HEK293 (cell line): Measurements from ENCODE around the gene MRTFA.
"Not testable (repeated sequence)": the region's sequence is repeated elsewhere in the genome, so short reads cannot be mapped to it uniquely, and the experiment has no call there.

Experiments used
- CTCF ChIA-PET: fragments of 350-600 bp; formaldehyde crosslinking; extraction: SDS; loops from one replicate; lab custom pipeline; 2021; ENCODE audit warnings: antibody characterized with exemption; lab: Yijun Ruan, JAX
- POLR2A ChIA-PET: fragments of 300-600 bp; formaldehyde crosslinking; extraction: SDS; loops from one replicate; lab custom pipeline; 2020; ENCODE audit warnings: antibody characterized with exemption, inconsistent platforms; lab: Yijun Ruan, JAX
- H3K27ac ChIP-seq: fragments of 200-500 bp; sonication (Bioruptor generic); 2 replicates; pipeline ENCODE4 v1.5.1; 2014; ENCODE audit warnings: low read depth, low read length, control low read depth, inconsistent platforms; ENCODE audit errors: extremely low read depth
- H3K36me3 ChIP-seq, 2 experiments: fragments of 200-500 bp in 1 of 2; sonication (Bioruptor generic) in 1 of 2; 1 replicate in 1 of 2; 2 replicates in 1 of 2; pipeline ENCODE4 v1.5.1; 2014 to 2017; ENCODE audit warnings: inconsistent platforms in 2 of 2, low read length in 2 of 2; ENCODE audit not compliant: control insufficient read depth in 2 of 2, insufficient read depth in 1 of 2
- H3K4me1 ChIP-seq: fragments of 200-500 bp; sonication (Bioruptor generic); 2 replicates; pipeline ENCODE4 v1.5.1; 2014; ENCODE audit warnings: mild to moderate bottlenecking, low read length, inconsistent platforms; ENCODE audit not compliant: control insufficient read depth, insufficient read depth
- H3K4me3 ChIP-seq: 2 replicates; pipeline ENCODE4 v1.5.1; 2011; ENCODE audit warnings: low read depth, mild to moderate bottlenecking, control low read depth, low read length, moderate library complexity
- H3K9me3 ChIP-seq: fragments of 200-500 bp; sonication (Bioruptor generic); 2 replicates; pipeline ENCODE4 v1.5.1; 2014; ENCODE audit warnings: low read depth, low read length, inconsistent platforms; ENCODE audit not compliant: control insufficient read depth, insufficient read depth
- HOXC10 ChIP-seq: sonication (generic); formaldehyde crosslinking; IDR thresholded peaks from 2 replicates; pipeline ENCODE4 v1.8.1; 2023; ENCODE audit warnings: mild to moderate bottlenecking, missing genetic modification reagents
- MZF1 ChIP-seq: fragments of 450-650 bp; formaldehyde crosslinking; IDR thresholded peaks from 2 replicates; pipeline ENCODE4 v1.5.1; 2017; ENCODE audit warnings: missing biosample characterization, missing genetic modification characterization, borderline replicate concordance
- OSR2 ChIP-seq: fragments of 450-650 bp; formaldehyde crosslinking; IDR thresholded peaks from 2 replicates; pipeline ENCODE4 v1.5.1; 2016; ENCODE audit warnings: missing biosample characterization, missing genetic modification characterization
- PRDM6 ChIP-seq: fragments of 450-650 bp; formaldehyde crosslinking; IDR thresholded peaks from 2 replicates; pipeline ENCODE4 v1.5.1; 2017; ENCODE audit warnings: missing biosample characterization, missing genetic modification characterization
- SCRT1 ChIP-seq: fragments of 450-650 bp; formaldehyde crosslinking; IDR thresholded peaks from 2 replicates; pipeline ENCODE4 v1.5.1; 2016; ENCODE audit warnings: missing biosample characterization, missing genetic modification characterization, borderline replicate concordance
- ZNF121 ChIP-seq: fragments of 450-650 bp; formaldehyde crosslinking; IDR thresholded peaks from 2 replicates; pipeline ENCODE4 v1.5.1; 2016; ENCODE audit warnings: missing biosample characterization, missing genetic modification characterization
- ZNF140 ChIP-seq: fragments of 450-650 bp; formaldehyde crosslinking; IDR thresholded peaks from 2 replicates; pipeline ENCODE4 v1.5.1; 2016; ENCODE audit warnings: missing biosample characterization, missing genetic modification characterization
- ZNF146 ChIP-seq: fragments of 450-650 bp; formaldehyde crosslinking; IDR thresholded peaks from 2 replicates; pipeline ENCODE4 v1.5.1; 2016; ENCODE audit warnings: missing biosample characterization, missing genetic modification characterization
- ZNF155 ChIP-seq: fragments of 450-650 bp; formaldehyde crosslinking; IDR thresholded peaks from 2 replicates; pipeline ENCODE4 v1.5.1; 2016; ENCODE audit warnings: missing biosample characterization, missing genetic modification characterization
- ZNF2 ChIP-seq: fragments of 450-650 bp; formaldehyde crosslinking; IDR thresholded peaks from 2 replicates; pipeline ENCODE4 v1.5.1; 2016; ENCODE audit warnings: missing biosample characterization, missing genetic modification characterization
- ZNF24 ChIP-seq: fragments of 450-650 bp; formaldehyde crosslinking; IDR thresholded peaks from 2 replicates; pipeline ENCODE4 v1.5.1; 2016; ENCODE audit warnings: missing biosample characterization, missing genetic modification characterization
- ZNF501 ChIP-seq: fragments of 450-650 bp; formaldehyde crosslinking; IDR thresholded peaks from 2 replicates; pipeline ENCODE4 v1.5.1; 2016; ENCODE audit warnings: missing biosample characterization, missing genetic modification characterization
- ZNF549 ChIP-seq: fragments of 450-650 bp; IDR thresholded peaks from 2 replicates; pipeline ENCODE4 v1.5.1; 2018; ENCODE audit warnings: missing biosample characterization, missing genetic modification characterization, mild to moderate bottlenecking, inconsistent platforms, moderate library complexity
- ZNF571 ChIP-seq: fragments of 450-650 bp; formaldehyde crosslinking; IDR thresholded peaks from 2 replicates; pipeline ENCODE4 v1.5.0; 2017; ENCODE audit warnings: missing biosample characterization, missing genetic modification characterization
- ZNF600 ChIP-seq: fragments of 450-650 bp; formaldehyde crosslinking; IDR thresholded peaks from 2 replicates; pipeline ENCODE4 v1.5.1; 2016; ENCODE audit warnings: missing biosample characterization, missing genetic modification characterization
- ZNF792 ChIP-seq: fragments of 450-650 bp; formaldehyde crosslinking; IDR thresholded peaks from 2 replicates; pipeline ENCODE4 v1.5.1; 2016; ENCODE audit warnings: missing biosample characterization, missing genetic modification characterization
- ZSCAN23 ChIP-seq: fragments of 450-650 bp; formaldehyde crosslinking; IDR thresholded peaks from 2 replicates; pipeline ENCODE4 v1.5.1; 2016; ENCODE audit warnings: missing biosample characterization, missing genetic modification characterization
- TF ChIP-seq, protein P1 (sequence below): fragments of 450-650 bp; formaldehyde crosslinking; IDR thresholded peaks from 2 replicates; pipeline ENCODE4 v1.5.1; 2016; ENCODE audit warnings: missing biosample characterization, missing genetic modification characterization

MRTFA gene

GRCh38 chr22:40585310-40585751 lies 51.2 kb downstream of the MRTFA start (continued):
- TF ChIP-seq PRDM6 (tag by site-specific recombination) = peak; percentile 88
- TF ChIP-seq OSR2 (tag by site-specific recombination) = peak; percentile 87
- peak; percentile 72; the same call in 1 of the 2 replicates for TF ChIP-seq MZF1 (tag by site-specific recombination)
- TF ChIP-seq ZNF600 (tag by site-specific recombination) = peak; percentile 26; the same call in 1 of the 2 replicates
- no peak for TF ChIP-seq ZNF155 (tag by site-specific recombination)
- TF ChIP-seq ZNF571 (tag by site-specific recombination) = no peak
- no peak for TF ChIP-seq ZNF140 (tag by site-specific recombination)
- TF ChIP-seq ZNF501 (tag by site-specific recombination) = no peak
- no peak for TF ChIP-seq HOXC10 (CRISPR knock-in tag)
- TF ChIP-seq ZNF2 (tag by site-specific recombination) = no peak

DNA sequence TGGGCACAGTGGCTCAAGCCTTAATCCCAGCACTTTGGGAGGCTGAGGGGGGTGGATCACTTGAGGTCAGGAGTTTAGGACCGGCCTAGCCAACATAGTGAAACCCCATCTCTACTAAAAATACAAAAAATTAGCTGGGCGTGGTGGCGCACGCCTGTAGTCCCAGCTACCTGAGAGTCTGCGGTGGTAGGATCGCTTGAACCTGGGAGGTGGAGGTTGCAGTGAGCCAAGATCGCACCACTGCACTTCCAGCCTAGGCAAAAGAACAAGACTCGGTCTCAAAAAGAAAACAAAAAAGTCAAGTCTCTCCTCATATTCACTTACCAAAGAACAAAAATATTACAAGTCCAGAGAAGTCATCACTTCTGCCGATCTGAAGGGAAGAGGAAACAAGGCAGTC lies 51.8 kb downstream of the MRTFA start:
- H3K4me3 ChIP-seq, H3K36me3 ChIP-seq, H3K9me3 ChIP-seq, H3K4me1 ChIP-seq, POLR2A ChIA-PET: not testable (repeated sequence)
- 0 out of 2 replicates have a peak overlapping the region, but pooled peaks have one; percentile 42 for H3K27ac ChIP-seq
- CTCF ChIA-PET = interaction anchor here (0.6 kb wide), 1 partner anchor 52 kb away, joined by 3 read pairs; the partner anchor contains the start of gene MRTFA

DNA sequence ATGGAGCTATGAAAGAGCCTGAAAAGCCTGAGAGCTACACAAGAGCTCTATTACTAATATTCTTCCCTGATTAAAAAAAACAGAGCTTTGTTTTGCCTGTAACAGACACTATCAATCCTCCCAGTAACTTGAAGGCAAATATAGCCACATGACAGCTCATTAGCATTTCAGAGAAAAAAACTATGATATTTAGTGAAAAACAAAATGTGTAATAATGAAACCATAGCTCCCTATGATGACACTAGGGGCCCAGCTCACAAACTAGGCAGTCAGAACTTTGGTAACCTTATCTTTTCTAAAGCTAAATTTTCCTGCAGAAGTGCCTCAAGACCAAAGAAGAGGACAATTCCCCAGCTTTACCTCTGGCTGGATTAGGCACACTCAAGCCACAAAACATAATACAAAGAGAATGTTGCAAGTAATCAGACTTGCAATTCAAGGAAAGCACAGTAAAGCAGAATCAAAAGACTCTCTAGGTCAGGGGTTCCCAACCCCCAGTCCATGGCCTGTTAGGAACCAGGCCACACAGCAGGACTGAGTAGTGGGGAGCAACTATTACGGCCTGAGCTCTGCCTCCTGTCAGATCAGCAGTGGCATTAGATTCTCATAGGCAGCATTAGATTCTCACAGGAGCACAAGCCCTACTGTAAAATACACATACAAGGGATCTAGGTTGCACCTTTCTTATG lies 53.3 kb downstream of the MRTFA start:
- POLR2A ChIA-PET = interaction anchor here (0.7 to 0.9 kb wide), 2 partner anchors 29 to 148 kb away, joined by 3 read pairs; no protein-coding TSS in a partner anchor
- H3K27ac ChIP-seq = no peak overlapping the region
- CTCF ChIA-PET = interaction anchor here (0.5 to 0.8 kb wide), 4 partner anchors 32 to 59 kb away, joined by 3 to 4 read pairs (median 3); no protein-coding TSS in a partner anchor
- H3K36me3 ChIP-seq = peaks cover 0 to 5% of the 10 kb centered on the region in 2 experiments; a peak in 1 of 3 replicates
- TF ChIP-seq ZSCAN23 (tag by site-specific recombination) = no peak
- no peak overlapping the region for H3K4me3 ChIP-seq
- H3K9me3 ChIP-seq = no peaks in the 10 kb centered on the region
- peaks cover 8% of the 10 kb centered on the region for H3K4me1 ChIP-seq

DNA sequence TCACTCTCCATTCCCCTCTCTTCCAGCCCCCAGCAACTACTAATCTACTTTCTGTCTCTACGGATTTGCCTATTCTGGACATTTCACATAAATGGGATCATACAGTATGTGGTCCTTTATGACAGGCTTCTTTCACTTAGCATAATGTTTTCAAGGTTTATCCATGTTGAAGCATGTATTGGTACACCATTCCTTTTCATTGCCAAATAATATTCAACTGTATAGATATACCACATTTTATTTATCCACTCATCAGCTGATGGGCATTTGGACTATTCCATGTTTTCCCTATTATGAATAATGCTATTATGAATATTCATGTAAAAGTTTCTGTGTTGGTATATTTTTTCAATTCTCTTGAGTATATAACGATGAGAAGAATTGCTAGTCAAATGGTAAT lies 54.5 kb downstream of the MRTFA start:
- Histone ChIP-seq H3K4me3 (no peak overlapping the region), H3K4me1 (peaks cover 8% of the 10 kb centered on the region), H3K27ac (no peak overlapping the region), H3K36me3 (peaks cover 0 to 5% of the 10 kb centered on the region in 2 experiments; a peak in 1 of 3 replicates), H3K9me3 (no peaks in the 10 kb centered on the region)
- ChIA-PET POLR2A (no interaction called here), CTCF (interaction anchor here (0.6 to 0.7 kb wide), 3 partner anchors 12 to 1156 kb away, joined by 3 to 4 read pairs (median 4); no protein-coding TSS in a partner anchor)
- TF ChIP-seq SCRT1 (tag by site-specific recombination) (no peak), ZNF549 (tag by site-specific recombination) (no peak), ZNF146 (peak; percentile 59; the same call in 1 of the 2 replicates)

- POLR2A ChIA-PET = no interaction called here
Measured at GRCh38 chr22:40580631-40581030, 55.9 kb downstream of the MRTFA start.

More at GRCh38 chr22:40580631-40581030, 55.9 kb downstream of the MRTFA start:
- no peak overlapping the region for H3K4me3 ChIP-seq
- no peak overlapping the region for H3K27ac ChIP-seq
- TF ChIP-seq ZNF24 (no peak), ZNF792 (no peak), ZNF121 (tag by site-specific recombination) (peak; percentile 77)
- TF ChIP-seq, protein P1, sequence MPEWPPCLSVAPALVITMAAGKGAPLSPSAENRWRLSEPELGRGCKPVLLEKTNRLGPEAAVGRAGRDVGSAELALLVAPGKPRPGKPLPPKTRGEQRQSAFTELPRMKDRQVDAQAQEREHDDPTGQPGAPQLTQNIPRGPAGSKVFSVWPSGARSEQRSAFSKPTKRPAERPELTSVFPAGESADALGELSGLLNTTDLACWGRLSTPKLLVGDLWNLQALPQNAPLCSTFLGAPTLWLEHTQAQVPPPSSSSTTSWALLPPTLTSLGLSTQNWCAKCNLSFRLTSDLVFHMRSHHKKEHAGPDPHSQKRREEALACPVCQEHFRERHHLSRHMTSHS (tag by site-specific recombination) = no peak
- peaks cover 0 to 5% of the 10 kb centered on the region in 2 experiments; a peak in 1 of 3 replicates for H3K36me3 ChIP-seq
- CTCF ChIA-PET = interaction anchor here (0.6 to 1.5 kb wide), 4 partner anchors 12 to 66 kb away, joined by 3 to 6 read pairs (median 4); no protein-coding TSS in a partner anchor
- no peaks in the 10 kb centered on the region; the same call in 1 of the 2 replicates for H3K4me1 ChIP-seq
- no peaks in the 10 kb centered on the region for H3K9me3 ChIP-seq
